Activated CD4-positive, CD25-positive, alpha-beta regulatory T cell treated with anti-CD3 and anti-CD28 coated beads, Interleukin-2, amount 50 U/mL, for 72 hours (primary cell): ENCODE data around the gene PDZRN4.
"Not testable (repeated sequence)": the region's sequence is repeated elsewhere in the genome, so short reads cannot be mapped to it uniquely, and the experiment has no call there.

Experiments
- DNase-seq: peaks from one replicate; pipeline ENCODE4 v3.0.0; 2021

PDZRN4 gene

GRCh38 chr12:41520869-41521268 lies 332.7 kb downstream of the PDZRN4 start:
- no peak for DNase-seq

GRCh38 chr12:41521872-41522379 lies 333.8 kb downstream of the PDZRN4 start:
- no peak for DNase-seq

GRCh38 chr12:41527062-41527461 lies 338.9 kb downstream of the PDZRN4 start:
- no peak for DNase-seq

DNA sequence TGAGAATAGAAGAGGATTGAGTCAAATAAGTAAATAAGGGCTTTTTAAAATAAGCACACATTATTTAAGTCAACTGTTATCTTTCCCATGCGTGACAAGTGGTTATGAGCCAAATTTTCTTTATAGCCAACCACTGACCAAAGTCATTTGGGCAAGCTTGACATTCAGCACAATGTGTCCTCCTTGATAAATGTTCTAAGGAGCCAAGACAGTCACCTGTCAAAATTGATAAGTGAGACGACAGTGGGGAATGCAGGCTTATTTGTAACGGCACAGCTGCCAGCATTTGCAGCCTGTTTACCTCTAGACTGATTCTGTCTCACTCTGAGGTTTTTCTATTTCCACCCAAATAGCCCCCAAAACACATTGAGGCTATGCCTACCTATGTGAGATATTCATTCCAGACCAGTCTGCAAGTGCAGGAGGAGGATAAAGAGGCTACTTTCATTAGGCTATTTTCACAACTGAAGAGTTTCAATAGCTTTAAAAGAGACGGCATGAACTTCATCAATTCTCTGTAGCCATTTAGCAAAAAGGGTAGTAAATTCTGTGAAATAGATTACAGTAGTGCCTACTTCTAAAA lies 339.5 kb downstream of the PDZRN4 start:
- no peak for DNase-seq

- no peak for DNase-seq
These were observed 340.8 kb downstream of the PDZRN4 start for GRCh38 chr12:41528874-41529273.

DNA sequence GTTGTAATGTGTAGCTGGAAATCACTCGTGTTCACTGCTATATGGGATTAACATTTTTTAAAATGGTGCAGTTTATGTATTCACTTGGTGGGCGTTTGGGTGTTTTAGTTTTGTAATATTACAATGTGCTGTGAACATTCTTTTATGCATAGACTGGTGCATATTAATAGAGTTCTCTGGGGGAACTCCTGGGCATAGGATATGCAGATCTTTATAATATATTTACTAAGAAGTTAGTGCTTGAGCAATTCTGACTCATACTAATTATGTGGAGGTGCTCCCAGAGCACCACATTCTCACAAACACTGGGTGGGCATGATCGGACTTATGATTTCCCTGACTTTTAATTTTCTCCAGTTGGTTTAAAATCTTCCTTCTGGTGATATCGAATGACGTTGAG lies 342.3 kb downstream of the PDZRN4 start:
- no peak for DNase-seq

- no peak for DNase-seq
These were observed 343.2 kb downstream of the PDZRN4 start for GRCh38 chr12:41531147-41531829.

- DNase-seq, result no peak
These were observed 344.0 kb downstream of the PDZRN4 start for GRCh38 chr12:41532072-41532471.

DNA sequence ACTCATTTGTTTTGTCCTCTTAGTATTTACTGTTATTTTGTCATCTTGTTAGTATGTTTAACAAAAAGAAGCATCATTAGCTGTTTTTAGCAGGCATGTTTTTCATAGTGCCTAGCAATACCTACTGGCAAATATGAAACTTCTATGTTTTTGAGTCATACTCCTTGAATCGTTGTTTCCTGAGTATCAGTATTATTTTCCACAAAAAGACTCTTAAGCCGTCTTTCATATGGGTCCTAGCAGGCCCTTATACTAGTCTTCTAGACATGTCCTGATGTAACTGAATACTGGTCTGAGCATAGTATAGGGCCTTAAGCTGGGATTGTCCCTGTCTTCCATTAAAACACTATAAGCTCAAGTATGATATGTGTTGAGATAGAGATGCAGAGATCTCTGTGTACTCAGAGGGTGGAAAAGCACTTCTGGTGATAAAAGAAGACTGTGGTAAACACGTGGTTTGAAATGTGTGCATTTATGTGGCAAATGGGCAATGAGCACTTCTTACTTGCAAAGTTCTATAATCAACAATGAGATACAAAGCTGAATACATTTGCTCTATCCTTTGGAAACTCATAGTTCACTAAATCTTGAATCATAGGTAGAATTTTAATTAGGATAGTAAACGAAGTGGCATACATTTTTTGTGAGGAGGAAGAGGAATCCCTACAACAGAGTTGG lies 348.8 kb downstream of the PDZRN4 start:
- DNase-seq, result no peak

DNA sequence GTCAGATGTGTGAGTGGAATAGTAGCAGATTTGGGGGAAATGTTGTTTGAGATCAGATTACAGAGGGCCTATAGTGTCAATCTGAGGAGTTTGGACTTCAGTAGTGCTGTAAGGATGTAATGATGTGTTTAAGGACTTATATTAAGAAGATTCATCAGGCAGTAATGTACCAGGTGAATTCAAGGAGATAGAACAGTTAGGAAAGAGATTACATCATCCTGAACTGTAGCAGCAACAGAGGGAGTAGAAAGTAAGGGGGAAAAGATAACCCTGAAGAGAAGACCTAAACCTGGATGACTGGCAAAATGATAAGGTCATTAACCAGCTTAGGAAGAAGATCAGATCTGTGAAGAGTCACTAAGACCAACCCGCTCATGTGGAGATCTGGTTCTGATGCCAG lies 349.4 kb downstream of the PDZRN4 start:
- DNase-seq, result no peak

DNA sequence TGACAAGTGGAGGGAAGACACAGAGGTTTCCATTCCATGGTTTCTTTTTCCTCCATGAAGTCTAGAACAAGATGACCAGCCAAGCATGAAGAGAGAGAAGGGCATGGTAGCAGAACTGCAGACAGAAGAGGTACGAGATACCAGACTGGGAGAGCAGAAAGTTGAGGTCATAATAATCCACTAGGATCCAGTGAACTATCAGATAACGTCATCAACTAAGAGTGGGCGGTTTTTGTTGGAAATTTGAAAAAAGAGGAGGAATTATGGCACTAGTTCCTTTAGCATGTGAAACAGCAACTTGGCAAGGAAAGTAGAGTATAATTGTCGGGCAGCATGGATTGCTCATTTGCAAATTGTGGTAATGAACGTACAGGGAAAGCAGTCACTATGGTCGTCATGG lies 357.6 kb downstream of the PDZRN4 start:
- no peak for DNase-seq

DNA sequence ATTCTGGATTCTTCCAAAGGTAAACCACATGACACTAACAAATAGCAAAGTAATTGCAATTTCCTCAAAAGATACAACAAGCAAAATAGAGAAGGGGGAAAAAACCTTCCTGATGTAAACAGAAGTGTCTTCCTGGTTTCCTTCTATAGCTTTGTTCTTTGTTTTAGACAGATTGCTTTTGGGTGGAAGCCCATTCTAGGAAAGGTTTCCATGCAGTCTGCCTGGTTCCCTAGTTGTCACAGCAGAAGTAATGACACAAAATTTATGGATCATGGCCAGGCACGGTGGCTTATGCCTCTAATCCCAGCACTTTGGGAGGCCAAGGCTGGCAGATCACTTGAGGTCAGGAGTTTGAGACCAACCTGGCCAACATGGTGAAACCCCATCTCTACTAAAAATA lies 359.0 kb downstream of the PDZRN4 start:
- not testable (repeated sequence) for DNase-seq

DNA sequence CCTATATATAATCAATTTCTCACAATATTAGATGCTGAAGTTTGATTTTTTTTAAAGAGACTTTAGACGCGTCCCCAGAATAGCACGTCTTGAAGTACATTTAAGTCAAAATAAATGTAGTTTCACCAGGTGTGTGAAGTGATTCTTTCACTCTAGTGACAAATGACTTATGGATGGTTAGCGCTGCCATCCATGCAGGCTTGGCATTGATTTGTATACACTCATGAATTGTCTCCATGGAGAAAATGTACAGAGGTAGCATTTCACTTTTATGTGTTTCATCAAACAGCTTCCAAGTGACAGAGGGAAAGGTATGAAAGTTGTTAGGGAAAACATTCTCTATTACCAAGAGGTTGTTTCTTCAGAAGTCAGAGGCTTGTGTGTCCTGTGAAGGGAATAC lies 360.8 kb downstream of the PDZRN4 start:
- DNase-seq, result no peak

- no peak for DNase-seq
These were observed 364.5 kb downstream of the PDZRN4 start for GRCh38 chr12:41552588-41552987.

DNA sequence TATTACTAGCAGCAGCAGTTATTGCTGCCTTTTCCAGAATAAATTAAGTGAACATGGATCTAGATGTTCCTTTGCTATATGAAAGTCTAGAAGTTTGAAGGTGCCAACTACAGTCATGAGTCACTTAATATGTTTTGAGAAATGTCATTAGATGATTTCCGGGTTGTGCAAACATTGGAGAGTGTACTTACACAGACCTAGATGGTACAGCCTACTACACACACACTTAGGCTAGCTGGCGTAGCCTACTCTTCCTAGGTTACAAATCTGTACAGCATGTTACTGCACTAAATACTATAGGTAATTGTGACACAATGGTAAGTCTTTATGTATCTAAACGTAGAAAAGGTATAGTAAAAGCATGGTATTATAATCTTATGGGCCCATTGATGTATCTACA lies 368.1 kb downstream of the PDZRN4 start:
- no peak for DNase-seq

DNA sequence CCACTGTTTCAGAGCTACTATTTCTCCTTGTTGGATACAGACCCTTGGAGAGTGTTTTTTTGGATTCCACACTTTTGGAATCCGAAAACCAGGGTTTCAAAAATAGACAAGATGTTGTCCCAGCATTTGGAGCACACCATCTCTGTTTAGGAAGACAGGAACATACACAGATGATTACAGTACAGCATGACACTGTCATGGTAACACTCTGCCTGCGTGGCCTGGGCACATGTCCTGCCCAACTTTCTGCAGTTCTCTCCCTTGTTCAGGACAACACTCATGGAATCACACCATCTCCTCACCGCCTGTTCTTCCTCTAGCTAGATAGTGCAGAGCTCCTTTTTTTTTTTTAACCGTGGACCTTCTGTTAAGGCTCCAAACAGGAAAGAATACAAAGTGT lies 369.2 kb downstream of the PDZRN4 start:
- DNase-seq, result no peak

DNA sequence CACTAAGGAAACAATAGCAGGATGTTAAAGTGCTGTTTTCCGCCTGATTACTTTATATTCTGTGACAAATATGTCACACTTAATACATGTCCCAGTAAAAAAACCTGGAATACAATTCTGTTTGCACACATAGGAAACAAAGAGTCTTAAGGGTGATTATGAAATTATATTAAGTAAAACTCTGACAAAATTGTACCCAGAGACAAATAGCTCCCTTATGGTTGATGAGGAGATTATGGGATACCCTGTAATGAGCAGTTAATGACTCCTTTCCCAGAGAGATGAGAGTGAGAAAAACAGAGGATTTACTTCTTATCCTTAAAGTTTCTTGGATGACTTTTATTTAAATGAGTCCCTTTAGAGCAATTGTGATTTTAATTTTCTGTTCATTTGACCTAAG lies 370.6 kb downstream of the PDZRN4 start:
- no peak for DNase-seq

GRCh38 chr12:41563051-41563450 lies 374.9 kb downstream of the PDZRN4 start:
- DNase-seq, result no peak

DNA sequence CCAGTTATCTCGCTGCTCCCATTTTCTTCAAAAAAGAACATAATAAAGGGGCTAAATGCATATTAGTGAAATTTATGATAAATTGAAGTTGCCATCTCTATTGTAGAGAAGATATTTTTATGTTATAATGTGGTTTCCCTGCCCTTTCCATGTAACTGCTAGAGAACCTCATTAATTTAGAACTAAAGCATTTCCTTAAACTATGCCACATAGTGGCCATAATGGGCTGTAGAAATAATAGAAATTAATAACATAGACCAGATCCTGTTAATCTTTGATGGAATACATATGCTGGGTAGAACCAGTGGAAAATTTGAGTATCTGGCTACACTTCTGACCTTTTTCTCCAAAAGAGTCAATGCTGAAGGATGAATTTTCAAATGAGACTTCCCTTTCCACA lies 376.7 kb downstream of the PDZRN4 start:
- DNase-seq, result no peak

DNA sequence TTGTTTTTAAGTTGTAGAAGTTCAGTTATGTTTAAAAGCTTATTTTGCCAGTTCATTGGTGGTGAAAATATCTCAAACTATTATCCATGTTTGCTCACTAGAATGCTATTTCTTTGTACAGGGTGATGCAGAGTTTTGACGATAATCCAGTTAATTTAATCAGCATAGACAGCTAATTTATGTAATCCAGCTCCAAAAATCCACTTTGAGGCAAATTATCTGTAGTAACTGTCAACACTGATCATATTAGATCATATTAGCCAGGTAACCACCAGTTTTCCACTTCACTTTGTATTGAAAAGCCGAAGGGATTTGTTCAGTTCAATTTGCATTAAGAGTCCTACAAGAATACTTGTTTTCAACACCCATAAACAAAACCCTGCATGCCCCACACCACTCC lies 378.6 kb downstream of the PDZRN4 start:
- no peak for DNase-seq

DNA sequence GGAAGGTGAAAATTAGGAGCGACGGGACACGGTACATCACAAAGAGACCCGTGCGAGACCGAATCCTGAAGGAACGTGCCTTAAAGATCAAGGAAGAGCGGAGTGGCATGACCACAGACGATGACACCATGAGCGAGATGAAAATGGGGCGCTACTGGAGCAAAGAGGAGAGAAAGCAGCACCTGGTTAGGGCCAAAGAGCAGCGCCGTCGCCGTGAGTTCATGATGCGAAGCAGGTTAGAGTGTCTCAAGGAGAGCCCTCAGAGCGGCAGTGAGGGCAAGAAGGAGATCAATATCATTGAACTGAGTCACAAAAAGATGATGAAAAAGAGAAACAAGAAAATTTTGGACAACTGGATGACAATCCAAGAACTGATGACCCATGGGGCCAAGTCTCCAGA lies 385.3 kb downstream of the PDZRN4 start:
- DNase-seq, result no peak

DNA sequence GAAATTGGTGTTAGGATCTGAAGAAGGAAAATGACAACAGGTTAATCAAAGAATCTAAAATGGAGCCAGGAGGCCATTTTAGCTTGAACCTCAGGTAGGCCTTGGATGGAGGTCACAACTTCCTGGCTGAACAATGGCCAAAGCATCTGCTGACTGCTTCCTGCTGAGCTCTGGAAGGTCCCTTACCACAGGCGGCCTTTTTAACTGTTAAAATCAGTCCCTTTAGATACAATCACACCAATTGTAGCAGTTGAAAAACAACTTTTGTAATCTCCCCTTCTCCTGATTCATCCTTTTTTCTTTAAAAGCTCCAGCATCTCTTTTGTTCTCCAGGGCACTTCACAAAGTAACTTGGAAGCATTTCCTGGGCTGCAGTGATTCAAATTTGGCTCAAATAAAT lies 388.8 kb downstream of the PDZRN4 start:
- DNase-seq, result no peak

GRCh38 chr12:41577995-41578394 lies 389.9 kb downstream of the PDZRN4 start:
- no peak for DNase-seq

GRCh38 chr12:41585784-41586183 lies 397.7 kb downstream of the PDZRN4 start:
- DNase-seq, result no peak
